Measurements from ENCODE around the gene CPXM2. TPM values are rescaled to one million over a fixed set of nuclear protein-coding genes. Genes with fewer than 3 reads are reported as not detected.

Gene CPXM2
- total and polyA plus RNA-seq, 9 of the 15 experiments (the other 6 are each of a cell fraction or from before 2014, with no cell fraction given) = not detected

DNA sequence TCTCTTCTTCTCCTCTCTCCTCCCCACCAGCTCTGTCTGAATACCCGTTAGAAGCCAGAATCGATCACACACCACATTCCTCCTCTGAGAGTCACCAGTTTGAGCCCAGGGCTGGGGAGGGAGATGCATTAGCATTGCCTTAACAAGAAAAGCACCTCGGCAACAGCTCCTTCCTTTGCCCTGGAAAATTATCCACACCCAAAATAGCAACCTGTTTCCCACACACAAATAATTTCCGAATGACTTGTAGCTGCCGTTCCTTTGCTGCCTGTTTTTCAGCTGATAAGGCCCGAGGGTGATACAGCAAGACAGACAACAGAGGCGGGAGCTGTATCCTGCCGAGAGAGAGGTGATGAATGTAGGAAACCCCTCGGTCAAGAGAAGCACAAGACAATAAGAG is 91.3 kb downstream of the CPXM2 start:
- 2% methylated on average over 7 of the region's 9 CpGs for WGBS (ENCODE audit: insufficient coverage, low coverage, missing lambda C conversion rate)
- Histone ChIP-seq H3K9ac (ENCODE audit: insufficient read depth in 1 of 2, low read depth in 2 of 2, low read length in 2 of 2) (no peak overlapping the region), H3K36me3 (ENCODE audit: control insufficient read depth, insufficient read depth, low read length) (no peaks in the 10 kb centered on the region), H3K27ac (ENCODE audit: extremely low read depth, low read depth, low read length) (no peak overlapping the region; the same call in 2 of the 3 replicates), H3K4me2 (ENCODE audit: insufficient read depth, low read length) (peak overlapping the region; percentile 55), H2AFZ (ENCODE audit: low read depth, low read length) (peak overlapping the region; percentile 51; the same call in 1 of the 2 replicates), H4K20me1 (replicated peaks; ENCODE audit: control insufficient read depth, insufficient read depth, low read length) (no peaks in the 10 kb centered on the region), H3K27me3 (ENCODE audit: control insufficient read depth in 2 of 2, insufficient read depth in 2 of 2, low read length in 2 of 2) (no peaks in the 10 kb centered on the region), H3K9me3 (replicated peaks; ENCODE audit: control insufficient read depth, insufficient read depth, low read depth, low read length) (no peaks in the 10 kb centered on the region), H3K9me1 (ENCODE audit: control insufficient read depth, insufficient read depth, low read length) (no peaks in the 10 kb centered on the region), H3K4me3 (no peak overlapping the region), H3K4me1 (replicated peaks in 1 of 2; ENCODE audit: control insufficient read depth in 2 of 2, insufficient read depth in 2 of 2, low read length in 2 of 2) (peaks cover 0 to 3% of the 10 kb centered on the region in 2 experiments; a peak in 2 of 5 replicates), H3K79me2 (ENCODE audit: control insufficient read depth, insufficient read depth, low read length) (no peaks in the 10 kb centered on the region)
- BruUV-seq (replicated peaks) = no TSS peak
- CTCF ChIA-PET (ENCODE audit: low intra/inter-chr PET ratio) = no interaction called here
- FAIRE-seq = peak; percentile 81
- POLR2A ChIA-PET = no interaction called here
- in situ Hi-C loops (cut with MboI) = no loop called here
- intact Hi-C loops (cut with micrococcal nuclease) = no loop called here
- ATAC-seq = peak; percentile 69; the same call in 2 of the 3 replicates
- peak; percentile 39 to 63 (median 53) for DNase-seq (ENCODE audit: extremely low read depth in 1 of 4, low spot score in 3 of 4)
- TF ChIP-seq ZNF766 (CRISPR knock-in tag; conservative IDR thresholded peaks at IDR 0.05) (no peak), PBX2 (CRISPR knock-in tag; IDR thresholded peaks at IDR 0.05; ENCODE audit: low read depth) (no peak), PBX2 (tag; conservative IDR thresholded peaks at IDR 0.05; ENCODE audit: low read depth) (peak; percentile 37; the same call in 1 of the 2 replicates), EP300 (IDR thresholded peaks at IDR 0.05; ENCODE audit: low read length) (no peak; the same call in 1 of the 2 replicates), KHSRP (IDR thresholded peaks at IDR 0.05) (no peak), EGR1 (conservative IDR thresholded peaks at IDR 0.05) (no peak), NCOA1 (IDR thresholded peaks at IDR 0.05; ENCODE audit: low read depth) (no peak), MEIS2 (IDR thresholded peaks at IDR 0.05; ENCODE audit: partially characterized antibody) (no peak), NR3C1 (CRISPR knock-in tag; IDR thresholded peaks at IDR 0.05) (no peak), SIRT6 (IDR thresholded peaks at IDR 0.05; ENCODE audit: low read depth, low read length) (no peak), CCNT2 (IDR thresholded peaks at IDR 0.05; ENCODE audit: borderline replicate concordance, extremely low read depth, insufficient read length, low read depth, low read length) (no peak), E2F5 (CRISPR knock-in tag; IDR thresholded peaks at IDR 0.05) (no peak), ATF4 (CRISPR knock-in tag; IDR thresholded peaks at IDR 0.05) (no peak), ZNF165 (CRISPR knock-in tag; IDR thresholded peaks at IDR 0.05; ENCODE audit: borderline replicate concordance) (no peak), THRA (IDR thresholded peaks at IDR 0.05) (no peak), PTRF (tag; IDR thresholded peaks at IDR 0.05) (no peak), ZNF347 (CRISPR knock-in tag; IDR thresholded peaks at IDR 0.05; ENCODE audit: low read depth) (no peak), PCBP1 (IDR thresholded peaks at IDR 0.05; ENCODE audit: low read depth, low read length, poor library complexity, severe bottlenecking) (no peak), ZBTB7A (IDR thresholded peaks at IDR 0.05; ENCODE audit: borderline replicate concordance, control insufficient read depth, low read depth, low read length) (no peak)

All from K562 (cell line).